NCI-H82 (cell line): ENCODE data around the gene CTSF.
"Not testable (repeated sequence)": the region's sequence is repeated elsewhere in the genome, so short reads cannot be mapped to it uniquely, and the experiment has no call there.

ENCODE experiments used
- DNase-seq: peaks from one replicate; lab custom pipeline; 2025; lab: John Stamatoyannopoulos, UW

The CTSF gene

GRCh38 chr11:66568124-66568916 is at the start of gene CTSF:
Gene CTSF, minus strand, starts transcription at chr11:66568606. Its CDS starts 120 bp downstream, at chr11:66568486.
- DNase-seq = peak; percentile 14

GRCh38 chr11:66617155-66617834 is 48.9 kb upstream of the CTSF start:
- no peak for DNase-seq

- DNase-seq = peak; percentile 99
Observed at GRCh38 chr11:66616379-66617154, 48.2 kb upstream of the CTSF start, which contains the start of gene RBM14. Gene RBM14, plus strand, starts transcription at chr11:66616630. Its CDS starts 91 bp downstream, at chr11:66616721.

- no peak for DNase-seq
Observed at GRCh38 chr11:66614073-66614472, 45.7 kb upstream of the CTSF start.

GRCh38 chr11:66612458-66612857 is 44.1 kb upstream of the CTSF start:
- no peak for DNase-seq

GRCh38 chr11:66609721-66610617 is 41.6 kb upstream of the CTSF start:
- peak; percentile 94 for DNase-seq

GRCh38 chr11:66607126-66607834 is 38.9 kb upstream of the CTSF start:
- DNase-seq = no peak

GRCh38 chr11:66606608-66607007 is 38.2 kb upstream of the CTSF start:
- not testable (repeated sequence) for DNase-seq

- DNase-seq = no peak
Observed at GRCh38 chr11:66604155-66604554, 35.7 kb upstream of the CTSF start.

- DNase-seq = no peak
Observed at GRCh38 chr11:66603072-66603471, 34.7 kb upstream of the CTSF start.

- no peak for DNase-seq
Observed at GRCh38 chr11:66600631-66601233, 32.3 kb upstream of the CTSF start.

- DNase-seq = no peak
Observed at GRCh38 chr11:66600219-66600618, 31.8 kb upstream of the CTSF start.

- no peak for DNase-seq
Observed at GRCh38 chr11:66598993-66599392, 30.6 kb upstream of the CTSF start.

GRCh38 chr11:66595245-66595904 is 27.0 kb upstream of the CTSF start:
- DNase-seq = peak; percentile 48

- no peak for DNase-seq
Observed at GRCh38 chr11:66593650-66594049, 25.2 kb upstream of the CTSF start.

- no peak for DNase-seq
Observed at GRCh38 chr11:66593303-66593635, 24.9 kb upstream of the CTSF start.

- DNase-seq = peak; percentile 96
Observed at GRCh38 chr11:66592457-66593302, 24.3 kb upstream of the CTSF start, which contains the start of the genes CCDC87 and CCS. Gene CCDC87, minus strand, starts transcription at chr11:66593063. Its CDS starts 48 bp downstream, at chr11:66593015. Gene CCS, plus strand, starts transcription at chr11:66593185. Its CDS starts 77 bp downstream, at chr11:66593262.

- DNase-seq = no peak
Observed at GRCh38 chr11:66591175-66591574, 22.8 kb upstream of the CTSF start.
